ENCODE data around the gene CYTH4. TPM values are rescaled to one million over a fixed set of nuclear protein-coding genes. Genes with fewer than 3 reads are reported as not detected.
A peak's percentile ranks its signal among the peaks of the same experiment; 100 is the strongest.

CYTH4 gene
- total RNA-seq, 2 experiments from 2014 or later = 106 to 110 TPM

- Mint-ChIP-seq H3K27ac (peak overlapping the region; percentile 91), H3K4me3 (peak overlapping the region; percentile 54), H3K4me1 (peaks cover 86% of the 10 kb centered on the region), H3K27me3 (no peaks in the 10 kb centered on the region), H3K36me3 (ENCODE audit: low read depth) (peaks cover 94% of the 10 kb centered on the region), H3K9me3 (no peaks in the 10 kb centered on the region)
- no peak for DNase-seq
- ChIA-PET POLR2A (interaction anchor here (0.9 kb wide), 1 partner anchor 8 kb away, joined by 5 read pairs; no protein-coding TSS in a partner anchor), CTCF (interaction anchor here (0.6 to 1.9 kb wide), 5 partner anchors 9 to 982 kb away, joined by 3 to 5 read pairs (median 4); no protein-coding TSS in a partner anchor)
Measured at GRCh38 chr22:37301144-37301830, 19.0 kb downstream of the CYTH4 start.

DNA sequence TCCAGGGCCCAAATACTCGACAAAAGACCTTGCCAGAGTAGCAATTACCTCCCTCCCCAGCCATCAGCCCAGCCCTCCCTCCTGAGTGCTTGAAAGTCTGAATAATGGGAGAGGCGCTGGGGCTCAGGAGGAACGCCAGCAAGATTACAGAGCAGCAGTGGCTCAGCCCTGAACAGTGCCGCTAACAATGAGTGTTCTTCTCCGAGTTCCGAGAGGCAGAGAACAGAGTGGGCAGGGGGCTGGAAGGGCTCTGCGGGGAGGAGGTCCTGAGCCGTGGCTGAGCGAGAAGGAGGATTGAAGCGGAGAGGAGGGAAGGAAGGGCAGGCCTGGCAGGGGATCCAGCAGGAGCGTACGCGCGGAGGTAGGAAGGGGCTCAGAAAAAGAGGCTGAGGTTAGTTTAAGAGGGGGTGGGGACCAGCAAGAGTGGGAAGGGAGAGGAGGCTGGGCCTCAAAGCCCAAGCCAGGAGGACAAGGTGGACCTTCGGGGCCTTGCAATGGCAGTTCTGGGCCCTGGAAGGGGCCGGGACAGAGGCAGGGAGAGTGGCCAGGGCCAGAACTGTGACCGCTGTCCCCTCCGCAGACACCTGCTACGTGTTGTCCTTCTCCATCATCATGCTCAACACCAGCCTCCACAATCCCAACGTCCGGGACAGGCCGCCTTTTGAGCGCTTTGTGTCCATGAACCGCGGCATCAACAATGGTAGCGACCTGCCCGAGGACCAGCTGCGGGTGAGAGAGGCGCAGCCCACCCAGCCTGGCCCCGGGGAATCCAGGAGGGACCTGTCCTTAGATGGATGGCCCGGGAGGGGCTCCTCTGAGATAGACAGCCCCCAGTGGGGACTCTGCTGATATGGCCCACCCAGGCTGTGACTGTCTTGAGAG, 20.6 kb downstream of the CYTH4 start:
- Mint-ChIP-seq H3K4me3 (no peak overlapping the region), H3K27me3 (no peaks in the 10 kb centered on the region), H3K4me1 (peaks cover 92% of the 10 kb centered on the region), H3K27ac (peak overlapping the region; percentile 90), H3K36me3 (ENCODE audit: low read depth) (peaks cover 90% of the 10 kb centered on the region), H3K9me3 (no peaks in the 10 kb centered on the region)
- ChIA-PET POLR2A (no interaction called here), CTCF (interaction anchor here (0.6 to 2.1 kb wide), 2 partner anchors 13 to 80 kb away, joined by 3 to 6 read pairs; no protein-coding TSS in a partner anchor)
- DNase-seq = no peak

GRCh38 chr22:37303821-37304274, 21.5 kb downstream of the CYTH4 start:
- Mint-ChIP-seq H3K36me3 (ENCODE audit: low read depth) (peaks cover 90% of the 10 kb centered on the region), H3K27me3 (no peaks in the 10 kb centered on the region), H3K4me1 (peaks cover 93% of the 10 kb centered on the region), H3K9me3 (no peaks in the 10 kb centered on the region), H3K27ac (peak overlapping the region; percentile 90), H3K4me3 (no peak overlapping the region)
- ChIA-PET POLR2A (no interaction called here), CTCF (interaction anchor here (1.0 to 2.1 kb wide), 5 partner anchors 14 to 63 kb away, joined by 3 to 6 read pairs (median 5); no protein-coding TSS in a partner anchor)
- peak; percentile 32 for DNase-seq

GRCh38 chr22:37304595-37305343, 22.5 kb downstream of the CYTH4 start:
- H3K27me3 Mint-ChIP-seq = no peaks in the 10 kb centered on the region
- peak overlapping the region; percentile 100 for H3K27ac Mint-ChIP-seq

GRCh38 chr22:37305887-37306286, 23.6 kb downstream of the CYTH4 start:
- no peak for DNase-seq
- H3K27ac Mint-ChIP-seq = peak overlapping the region; percentile 100
- peaks cover 93% of the 10 kb centered on the region for H3K4me1 Mint-ChIP-seq
- no peak overlapping the region for H3K4me3 Mint-ChIP-seq
- POLR2A ChIA-PET = no interaction called here
- CTCF ChIA-PET = interaction anchor here (0.7 to 1.8 kb wide), 9 partner anchors 8 to 256 kb away, joined by 3 to 5 read pairs (median 3); partner anchors contain the start of gene CYTH4
- no peaks in the 10 kb centered on the region for H3K27me3 Mint-ChIP-seq
- H3K36me3 Mint-ChIP-seq (ENCODE audit: low read depth) = peaks cover 90% of the 10 kb centered on the region
- H3K9me3 Mint-ChIP-seq = no peaks in the 10 kb centered on the region

More at GRCh38 chr22:37304595-37305343, 22.5 kb downstream of the CYTH4 start:
- Mint-ChIP-seq H3K4me3 (no peak overlapping the region), H3K9me3 (no peaks in the 10 kb centered on the region), H3K36me3 (ENCODE audit: low read depth) (peaks cover 90% of the 10 kb centered on the region), H3K4me1 (peaks cover 93% of the 10 kb centered on the region)
- POLR2A ChIA-PET = no interaction called here
- CTCF ChIA-PET = interaction anchor here (0.8 to 2.1 kb wide), 8 partner anchors 11 to 225 kb away, joined by 3 to 6 read pairs (median 4); no protein-coding TSS in a partner anchor
- DNase-seq = no peak

DNA sequence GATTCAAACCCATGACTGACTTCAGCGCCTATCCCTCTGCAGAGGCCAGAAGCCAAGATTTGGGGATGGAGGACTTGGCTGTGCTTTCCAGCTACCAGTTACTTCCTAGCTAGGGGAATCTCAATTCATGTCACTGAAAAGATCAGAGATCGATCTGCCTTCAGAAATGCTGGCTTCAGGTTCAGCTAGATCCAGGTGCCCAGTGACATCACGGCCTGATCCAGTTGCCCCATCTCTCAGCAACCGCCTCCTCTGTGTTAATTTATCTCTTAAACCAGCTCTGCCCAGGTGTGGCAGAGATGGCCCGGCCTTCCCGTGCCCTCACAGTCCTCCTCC, 24.2 kb downstream of the CYTH4 start:
- H3K4me3 Mint-ChIP-seq = peak overlapping the region; percentile 60
- ChIA-PET POLR2A (interaction anchor here (0.5 kb wide), 1 partner anchor 1030 kb away, joined by 9 read pairs; no protein-coding TSS in a partner anchor), CTCF (interaction anchor here (0.7 to 1.8 kb wide), 7 partner anchors 8 to 255 kb away, joined by 3 to 5 read pairs (median 3); partner anchors contain the start of gene CYTH4)
- H3K4me1 Mint-ChIP-seq = peaks cover 92% of the 10 kb centered on the region
- no peaks in the 10 kb centered on the region for H3K9me3 Mint-ChIP-seq
- no peaks in the 10 kb centered on the region for H3K27me3 Mint-ChIP-seq
- H3K27ac Mint-ChIP-seq = peak overlapping the region; percentile 100
- no peak for DNase-seq
- peaks cover 88% of the 10 kb centered on the region for H3K36me3 Mint-ChIP-seq (ENCODE audit: low read depth)

DNA sequence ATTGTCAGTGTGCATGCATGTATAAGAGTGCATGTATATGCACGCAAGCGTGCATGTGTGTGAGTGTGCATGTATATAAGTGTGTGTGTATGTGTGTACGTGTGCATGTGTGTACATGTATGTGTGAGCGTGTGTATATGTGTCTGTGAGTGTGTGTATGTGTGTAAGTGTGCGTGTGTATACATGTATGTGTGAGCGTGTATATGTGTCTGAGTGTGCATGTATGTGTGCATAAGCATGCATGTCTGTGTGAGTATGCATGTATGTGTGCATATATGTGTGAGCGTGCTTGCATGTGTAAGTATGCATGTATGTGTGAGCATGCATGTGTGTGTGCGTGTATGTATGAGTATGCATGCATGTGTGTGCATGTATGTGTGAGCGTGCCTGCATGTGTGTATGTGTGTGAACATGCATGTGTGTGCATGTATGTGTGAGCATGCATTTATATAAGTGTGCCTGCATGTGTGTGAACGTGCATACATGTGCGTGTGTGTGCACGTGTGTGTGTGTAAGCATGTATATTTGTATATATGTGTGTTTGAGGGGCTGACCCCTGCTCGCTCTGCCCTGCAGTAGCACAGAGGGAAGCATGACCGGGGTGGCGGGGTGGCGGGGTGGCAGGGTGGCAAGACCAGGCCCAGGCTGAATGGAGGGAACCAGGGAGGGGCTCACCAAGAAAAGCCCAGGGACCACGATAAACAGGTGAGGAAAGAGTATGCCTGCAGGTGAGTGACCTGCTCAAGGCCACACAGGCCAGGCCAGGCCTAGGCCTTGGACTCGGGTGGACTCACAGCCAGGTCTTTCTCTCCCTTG, 26.3 kb downstream of the CYTH4 start:
- Mint-ChIP-seq H3K9me3 (no peaks in the 10 kb centered on the region), H3K4me3 (peak overlapping the region; percentile 60), H3K4me1 (peaks cover 87% of the 10 kb centered on the region), H3K27me3 (no peaks in the 10 kb centered on the region), H3K36me3 (ENCODE audit: low read depth) (peaks cover 84% of the 10 kb centered on the region), H3K27ac (peak overlapping the region; percentile 100)
- DNase-seq = no peak
- ChIA-PET POLR2A (interaction anchor here (1.3 kb wide), 1 partner anchor 24 kb away, joined by 4 read pairs; no protein-coding TSS in a partner anchor), CTCF (interaction anchor here (1.3 to 1.8 kb wide), 3 partner anchors 9 to 48 kb away, joined by 4 to 6 read pairs (median 5); partner anchors contain the start of gene CYTH4)

DNA sequence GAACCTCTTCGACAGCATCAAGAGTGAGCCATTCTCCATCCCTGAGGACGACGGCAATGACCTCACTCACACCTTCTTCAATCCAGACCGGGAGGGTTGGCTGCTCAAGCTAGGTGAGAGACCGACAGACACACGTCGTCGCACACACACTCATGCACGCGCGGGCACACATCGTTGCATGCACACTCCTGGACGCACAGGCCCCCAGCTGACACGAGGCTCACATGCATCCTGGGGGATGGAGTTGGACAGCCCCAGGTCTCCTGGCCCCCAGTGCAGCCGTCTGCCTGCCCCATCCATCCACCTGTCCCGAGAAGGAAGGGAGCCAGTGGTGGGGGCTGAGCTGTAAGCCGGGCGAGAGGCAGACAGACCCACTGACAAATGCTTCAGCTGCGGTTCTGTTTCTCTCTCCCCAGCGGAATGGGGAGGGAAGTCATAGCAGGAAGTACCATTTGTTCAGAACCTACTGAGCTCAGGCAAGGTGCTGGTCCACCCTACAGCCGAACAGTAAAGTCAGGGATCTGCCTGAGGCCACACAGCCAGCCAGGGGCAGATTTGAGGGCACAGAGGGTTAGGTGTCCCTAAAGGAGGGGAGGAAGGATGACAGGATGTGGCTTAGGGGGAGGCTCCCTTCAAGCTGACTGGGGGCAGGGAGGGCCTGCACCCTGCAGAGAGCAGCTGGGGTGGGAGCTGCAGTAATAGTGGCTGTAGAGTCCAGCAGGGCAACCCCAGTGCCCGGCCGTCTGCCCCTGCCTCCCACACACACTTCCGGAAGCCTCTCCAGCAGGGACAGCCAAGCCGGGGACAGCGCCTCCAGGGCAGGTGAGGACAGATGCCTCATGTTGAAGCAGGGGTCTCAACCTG, 27.1 kb downstream of the CYTH4 start:
- Mint-ChIP-seq H3K27ac (peak overlapping the region; percentile 100), H3K9me3 (no peaks in the 10 kb centered on the region), H3K4me3 (peak overlapping the region; percentile 59), H3K27me3 (no peaks in the 10 kb centered on the region), H3K36me3 (ENCODE audit: low read depth) (peaks cover 84% of the 10 kb centered on the region), H3K4me1 (peaks cover 89% of the 10 kb centered on the region)
- DNase-seq = peak; percentile 77
- ChIA-PET CTCF (interaction anchor here (1.2 to 1.8 kb wide), 8 partner anchors 8 to 71 kb away, joined by 3 to 6 read pairs (median 4); partner anchors contain the start of gene CYTH4), POLR2A (interaction anchor here (0.8 to 1.3 kb wide), 3 partner anchors 8 to 26 kb away, joined by 3 to 5 read pairs (median 4); no protein-coding TSS in a partner anchor)

DNA sequence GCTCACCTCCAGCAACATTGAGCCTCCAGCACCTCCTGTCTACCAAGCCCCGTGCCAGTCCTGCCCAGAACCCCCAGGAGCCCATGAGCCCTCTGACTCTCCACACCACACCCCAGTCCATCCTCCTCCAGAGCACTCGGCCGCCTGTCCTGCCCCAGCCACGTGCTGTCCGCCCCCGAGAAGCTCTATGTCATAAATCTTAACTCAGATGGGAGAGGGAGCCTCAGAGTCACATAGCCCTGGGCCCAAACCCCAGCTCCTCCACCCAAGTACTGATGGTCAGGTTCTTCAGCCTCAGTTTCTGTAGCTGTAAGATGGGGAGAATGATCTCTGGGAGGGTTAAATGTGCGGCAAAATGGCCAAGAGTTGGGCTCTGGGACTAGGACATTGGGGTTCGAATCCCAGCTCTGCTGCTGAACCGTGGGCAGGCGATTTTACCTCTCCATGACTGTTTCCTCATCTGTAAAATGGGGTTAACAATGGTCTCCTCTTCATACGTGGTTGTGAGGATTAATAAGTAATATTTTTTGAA, 27.8 kb downstream of the CYTH4 start:
- ChIA-PET CTCF (interaction anchor here (1.2 to 1.8 kb wide), 9 partner anchors 7 to 257 kb away, joined by 3 to 6 read pairs (median 4); partner anchors contain the start of gene CYTH4), POLR2A (interaction anchor here (0.8 to 1.3 kb wide), 3 partner anchors 9 to 26 kb away, joined by 3 to 5 read pairs (median 4); no protein-coding TSS in a partner anchor)
- Mint-ChIP-seq H3K36me3 (ENCODE audit: low read depth) (peaks cover 83% of the 10 kb centered on the region), H3K27ac (peak overlapping the region; percentile 100), H3K4me3 (peak overlapping the region; percentile 59), H3K27me3 (no peaks in the 10 kb centered on the region), H3K4me1 (peaks cover 92% of the 10 kb centered on the region), H3K9me3 (no peaks in the 10 kb centered on the region)
- no peak for DNase-seq

GRCh38 chr22:37310815-37311595, 28.7 kb downstream of the CYTH4 start:
- Mint-ChIP-seq H3K4me3 (no peak overlapping the region), H3K9me3 (no peaks in the 10 kb centered on the region), H3K4me1 (peaks cover 87% of the 10 kb centered on the region), H3K36me3 (ENCODE audit: low read depth) (peaks cover 74% of the 10 kb centered on the region), H3K27me3 (no peaks in the 10 kb centered on the region), H3K27ac (peak overlapping the region; percentile 75)
- CTCF ChIA-PET = interaction anchor here (0.8 to 1.8 kb wide), 8 partner anchors 11 to 256 kb away, joined by 3 to 6 read pairs (median 4); partner anchors contain the start of gene CYTH4
- POLR2A ChIA-PET = no interaction called here
- DNase-seq = no peak
